ENCODE measurements around the gene TATDN3.
A peak's percentile ranks its signal among the peaks of the same experiment; 100 is the strongest.

Gene TATDN3

DNA sequence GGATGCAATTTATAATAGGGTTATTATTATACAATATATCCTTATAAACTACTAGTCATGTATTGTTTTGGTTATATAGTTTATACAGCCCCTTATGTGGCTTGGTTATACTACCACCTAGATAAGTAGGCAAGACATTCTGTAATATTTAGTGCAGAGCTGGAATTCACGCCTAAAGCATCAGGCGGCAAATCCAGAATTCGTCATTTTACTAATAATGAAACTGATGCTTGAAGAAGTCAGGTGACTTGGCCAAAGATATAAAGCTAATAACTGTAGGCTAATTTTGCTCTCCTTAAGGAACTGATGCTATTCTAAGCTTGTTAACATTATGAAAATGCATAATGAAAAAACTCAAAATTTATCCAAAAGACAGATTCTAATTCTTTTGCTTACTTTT lies 10.9 kb upstream of the TATDN3 start:
- Histone ChIP-seq H3K9ac (ENCODE audit: low read length) (no peak overlapping the region), H3K27me3 (ENCODE audit: low read depth, low read length) (no peaks in the 10 kb centered on the region), H2AFZ (ENCODE audit: low read depth, low read length) (no peak overlapping the region), H3K4me1 (ENCODE audit: low read length) (peaks cover 15% of the 10 kb centered on the region), H3K4me2 (ENCODE audit: low read length) (peak overlapping the region; percentile 23; the same call in 1 of the 2 replicates), H3K9me3 (ENCODE audit: insufficient read depth, low read length) (no peaks in the 10 kb centered on the region), H3K27ac (ENCODE audit: low read length) (peak overlapping the region; percentile 16; the same call in 1 of the 2 replicates), H3K4me3 (ENCODE audit: low read length) (no peak overlapping the region), H4K20me1 (ENCODE audit: insufficient read depth, low read length) (0 out of 2 replicates have a peak, but pooled peaks cover 4% of the 10 kb centered on the region), H3K36me3 (replicated peaks; ENCODE audit: low read depth, low read length) (peaks cover 45% of the 10 kb centered on the region), H3K79me2 (ENCODE audit: low read length) (no peaks in the 10 kb centered on the region; the same call in 1 of the 2 replicates)
- TF ChIP-seq, protein P1, sequence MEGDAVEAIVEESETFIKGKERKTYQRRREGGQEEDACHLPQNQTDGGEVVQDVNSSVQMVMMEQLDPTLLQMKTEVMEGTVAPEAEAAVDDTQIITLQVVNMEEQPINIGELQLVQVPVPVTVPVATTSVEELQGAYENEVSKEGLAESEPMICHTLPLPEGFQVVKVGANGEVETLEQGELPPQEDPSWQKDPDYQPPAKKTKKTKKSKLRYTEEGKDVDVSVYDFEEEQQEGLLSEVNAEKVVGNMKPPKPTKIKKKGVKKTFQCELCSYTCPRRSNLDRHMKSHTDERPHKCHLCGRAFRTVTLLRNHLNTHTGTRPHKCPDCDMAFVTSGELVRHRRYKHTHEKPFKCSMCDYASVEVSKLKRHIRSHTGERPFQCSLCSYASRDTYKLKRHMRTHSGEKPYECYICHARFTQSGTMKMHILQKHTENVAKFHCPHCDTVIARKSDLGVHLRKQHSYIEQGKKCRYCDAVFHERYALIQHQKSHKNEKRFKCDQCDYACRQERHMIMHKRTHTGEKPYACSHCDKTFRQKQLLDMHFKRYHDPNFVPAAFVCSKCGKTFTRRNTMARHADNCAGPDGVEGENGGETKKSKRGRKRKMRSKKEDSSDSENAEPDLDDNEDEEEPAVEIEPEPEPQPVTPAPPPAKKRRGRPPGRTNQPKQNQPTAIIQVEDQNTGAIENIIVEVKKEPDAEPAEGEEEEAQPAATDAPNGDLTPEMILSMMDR (IDR thresholded peaks at IDR 0.05; ENCODE audit: low read depth, low read length) = no peak

DNA sequence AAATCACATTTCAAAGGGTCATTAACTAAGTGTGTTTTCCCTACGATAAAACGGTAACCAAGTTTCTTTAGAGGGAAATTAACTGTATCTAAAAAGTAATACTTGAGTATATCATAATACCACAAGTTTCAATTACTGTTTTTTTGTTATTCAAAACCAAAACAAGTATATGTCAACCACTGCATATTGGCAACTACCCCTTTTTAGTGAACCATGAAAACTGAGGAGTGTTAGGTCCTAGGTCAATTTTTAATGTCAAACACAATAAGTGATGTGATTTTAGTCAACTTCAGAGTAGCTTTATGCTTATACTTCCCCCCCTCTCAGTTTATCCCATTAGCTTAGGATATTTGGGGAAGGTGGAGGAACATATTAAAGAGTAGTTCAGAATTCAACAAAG lies 10.5 kb upstream of the TATDN3 start:
- Histone ChIP-seq H3K4me1 (ENCODE audit: low read length) (peaks cover 15% of the 10 kb centered on the region), H3K36me3 (replicated peaks; ENCODE audit: low read depth, low read length) (peaks cover 45% of the 10 kb centered on the region), H2AFZ (ENCODE audit: low read depth, low read length) (no peak overlapping the region), H3K9ac (ENCODE audit: low read length) (no peak overlapping the region), H3K4me3 (ENCODE audit: low read length) (no peak overlapping the region), H4K20me1 (ENCODE audit: insufficient read depth, low read length) (0 out of 2 replicates have a peak, but pooled peaks cover 4% of the 10 kb centered on the region), H3K4me2 (ENCODE audit: low read length) (peak overlapping the region; percentile 23; the same call in 1 of the 2 replicates), H3K27me3 (ENCODE audit: low read depth, low read length) (no peaks in the 10 kb centered on the region), H3K27ac (ENCODE audit: low read length) (peak overlapping the region; percentile 16; the same call in 1 of the 2 replicates), H3K79me2 (ENCODE audit: low read length) (no peaks in the 10 kb centered on the region; the same call in 1 of the 2 replicates), H3K9me3 (ENCODE audit: insufficient read depth, low read length) (no peaks in the 10 kb centered on the region)
- TF ChIP-seq, protein P1 (IDR thresholded peaks at IDR 0.05; ENCODE audit: low read depth, low read length) = no peak
- no peak for TF ChIP-seq EZH2phosphoT487 (IDR thresholded peaks at IDR 0.05; ENCODE audit: low read depth)

DNA sequence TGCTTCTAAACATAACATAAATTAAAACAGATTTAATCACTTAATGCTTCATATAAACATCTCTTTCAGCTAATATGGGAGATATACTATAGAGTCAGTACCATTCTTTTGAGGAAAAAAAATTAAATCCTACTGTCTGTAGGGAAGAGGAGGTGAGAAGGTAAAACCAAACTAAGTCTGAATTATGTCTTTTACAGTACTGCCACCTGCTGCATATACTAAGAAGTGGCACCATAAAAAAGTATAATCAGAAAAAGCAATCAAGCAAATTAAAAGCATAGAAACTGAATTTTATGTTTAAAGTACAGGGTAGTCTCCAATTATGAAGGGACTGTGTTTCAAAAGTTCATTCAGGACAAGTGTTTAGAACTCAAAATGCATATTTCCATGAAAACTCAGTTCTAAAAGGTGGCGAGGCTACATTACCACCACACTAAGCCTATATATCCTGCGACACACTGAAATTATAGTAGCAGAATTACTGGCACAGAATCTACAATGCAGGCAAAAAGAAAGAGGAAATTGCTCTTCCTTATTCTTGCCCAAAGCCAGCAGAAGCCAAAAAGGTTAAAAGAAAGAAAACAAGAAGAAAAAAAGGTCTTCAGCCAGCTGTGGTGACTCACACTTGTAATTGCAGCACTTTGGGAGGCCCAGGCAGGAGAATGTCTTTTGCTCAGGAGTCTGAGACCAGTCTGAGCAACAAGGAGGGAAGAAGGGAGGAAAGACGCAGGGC lies 9.1 kb upstream of the TATDN3 start:
- no peaks in the 10 kb centered on the region for H3K27me3 ChIP-seq (ENCODE audit: low read depth, low read length)
- H3K4me2 ChIP-seq (ENCODE audit: low read length) = no peak overlapping the region
- H3K9me3 ChIP-seq (ENCODE audit: insufficient read depth, low read length) = no peaks in the 10 kb centered on the region
- no peak overlapping the region for H2AFZ ChIP-seq (ENCODE audit: low read depth, low read length)
- H3K4me1 ChIP-seq (ENCODE audit: low read length) = peaks cover 15% of the 10 kb centered on the region
- no peak for TF ChIP-seq EZH2phosphoT487 (IDR thresholded peaks at IDR 0.05; ENCODE audit: low read depth)
- TF ChIP-seq, protein P1 (IDR thresholded peaks at IDR 0.05; ENCODE audit: low read depth, low read length) = peak; percentile 87
- no peak overlapping the region for H3K9ac ChIP-seq (ENCODE audit: low read length)
- H3K79me2 ChIP-seq (ENCODE audit: low read length) = peaks cover 9% of the 10 kb centered on the region; the same call in 1 of the 2 replicates
- peaks cover 54% of the 10 kb centered on the region for H3K36me3 ChIP-seq (replicated peaks; ENCODE audit: low read depth, low read length)
- peak overlapping the region; percentile 13; the same call in 1 of the 2 replicates for H3K27ac ChIP-seq (ENCODE audit: low read length)
- no peak overlapping the region for H3K4me3 ChIP-seq (ENCODE audit: low read length)
- H4K20me1 ChIP-seq (ENCODE audit: insufficient read depth, low read length) = 0 out of 2 replicates have a peak, but pooled peaks cover 4% of the 10 kb centered on the region

DNA sequence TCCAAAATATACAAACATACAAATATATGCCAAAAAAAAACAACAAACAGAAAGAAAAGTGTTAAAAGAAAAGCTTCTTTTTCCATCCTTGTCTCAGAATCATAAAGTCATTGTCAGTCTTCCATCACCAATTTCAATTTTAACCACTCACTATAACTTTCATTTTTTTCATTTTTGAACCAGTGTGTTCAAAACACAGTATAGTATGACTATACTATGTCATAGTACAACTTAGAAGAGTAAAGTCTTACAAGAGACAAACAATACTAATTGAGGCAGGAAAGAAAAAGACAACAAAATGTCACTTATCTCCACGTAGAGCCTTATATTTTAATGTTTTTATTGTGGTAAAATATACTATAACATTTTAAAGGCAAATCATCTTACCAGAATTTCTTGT lies 7.7 kb upstream of the TATDN3 start:
- no peak overlapping the region for H3K27ac ChIP-seq (ENCODE audit: low read length)

More for the DNA sequence above, 7.7 kb upstream of the TATDN3 start:
- TF ChIP-seq, protein P1 (IDR thresholded peaks at IDR 0.05; ENCODE audit: low read depth, low read length) = no peak
- Histone ChIP-seq H3K27me3 (ENCODE audit: low read depth, low read length) (no peaks in the 10 kb centered on the region), H3K79me2 (ENCODE audit: low read length) (peaks cover 23% of the 10 kb centered on the region), H3K4me1 (ENCODE audit: low read length) (peaks cover 19% of the 10 kb centered on the region), H3K9me3 (ENCODE audit: insufficient read depth, low read length) (no peaks in the 10 kb centered on the region), H3K4me3 (ENCODE audit: low read length) (no peak overlapping the region), H3K9ac (ENCODE audit: low read length) (no peak overlapping the region), H4K20me1 (ENCODE audit: insufficient read depth, low read length) (0 out of 2 replicates have a peak, but pooled peaks cover 4% of the 10 kb centered on the region), H3K4me2 (ENCODE audit: low read length) (no peak overlapping the region), H2AFZ (ENCODE audit: low read depth, low read length) (no peak overlapping the region), H3K36me3 (replicated peaks; ENCODE audit: low read depth, low read length) (peaks cover 49% of the 10 kb centered on the region)
